NCI-H69 (cell line): ENCODE data around the gene SLC39A6.

Experiments
- DNase-seq: peaks from one replicate; lab custom pipeline; 2025; lab: John Stamatoyannopoulos, UW

SLC39A6 gene

DNA sequence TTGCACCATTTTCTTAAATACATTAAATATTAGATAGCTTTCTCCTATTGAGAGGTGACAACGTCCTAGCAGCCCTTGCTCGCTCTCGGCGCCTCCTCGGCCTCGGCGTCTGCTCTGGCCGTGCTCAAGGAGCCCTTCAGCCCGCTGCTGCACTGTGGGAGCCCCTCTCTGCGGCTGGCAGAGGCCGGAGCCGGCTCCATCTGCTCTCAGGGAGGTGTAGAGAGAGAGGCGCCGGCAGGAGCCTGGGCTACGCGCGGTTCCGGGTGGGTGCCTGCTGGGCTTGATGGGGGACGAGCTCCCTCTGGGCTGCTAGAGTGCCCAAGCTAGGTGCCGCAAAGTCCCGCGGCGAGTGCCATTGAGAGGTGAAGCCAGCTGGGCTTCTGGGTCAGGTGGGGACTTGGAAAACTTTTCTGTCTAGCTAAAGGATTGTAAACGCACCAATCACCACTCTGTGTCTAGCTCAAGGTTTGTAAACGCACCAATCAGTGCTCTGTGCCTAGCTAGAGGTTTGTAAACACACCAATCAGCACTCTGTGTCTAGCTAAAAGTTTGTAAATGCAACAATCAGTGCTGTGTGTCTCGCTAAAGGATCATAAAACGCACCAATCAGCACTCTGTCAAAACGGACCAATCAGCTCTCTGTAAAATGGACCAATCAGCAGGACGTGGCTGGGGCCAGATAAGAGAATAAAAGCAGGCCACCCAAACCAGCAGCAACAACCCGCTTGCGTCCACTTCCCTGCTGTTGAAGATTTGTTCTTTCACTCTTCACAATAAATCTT is 64.9 kb downstream of the SLC39A6 start:
- DNase-seq = no peak

DNA sequence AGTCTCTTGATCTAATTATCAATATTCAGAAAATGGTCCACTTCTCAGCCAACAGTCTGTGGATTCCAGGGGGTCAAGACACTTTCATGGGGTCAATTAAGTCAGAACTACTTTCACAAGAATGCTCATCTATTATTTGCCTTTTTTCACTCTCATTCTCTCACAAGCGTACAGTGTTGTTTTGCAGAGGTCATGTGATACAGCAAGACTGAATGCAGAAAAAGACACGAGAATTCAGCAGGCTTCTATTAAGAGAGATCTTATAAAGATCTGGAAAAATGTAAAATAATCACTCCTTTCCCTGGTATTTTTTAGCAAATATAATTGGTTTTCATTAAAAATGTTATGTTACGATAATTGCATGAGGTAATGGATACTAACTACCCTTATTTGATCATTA is 70.5 kb downstream of the SLC39A6 start:
- no peak for DNase-seq
